ENCODE measurements around the gene PKHD1. TPM values are rescaled to one million over a fixed set of nuclear protein-coding genes. Genes with fewer than 3 reads are reported as not detected.

PKHD1 gene
- total RNA-seq, 1 donor from 2014 or later: 1.6 TPM

DNA sequence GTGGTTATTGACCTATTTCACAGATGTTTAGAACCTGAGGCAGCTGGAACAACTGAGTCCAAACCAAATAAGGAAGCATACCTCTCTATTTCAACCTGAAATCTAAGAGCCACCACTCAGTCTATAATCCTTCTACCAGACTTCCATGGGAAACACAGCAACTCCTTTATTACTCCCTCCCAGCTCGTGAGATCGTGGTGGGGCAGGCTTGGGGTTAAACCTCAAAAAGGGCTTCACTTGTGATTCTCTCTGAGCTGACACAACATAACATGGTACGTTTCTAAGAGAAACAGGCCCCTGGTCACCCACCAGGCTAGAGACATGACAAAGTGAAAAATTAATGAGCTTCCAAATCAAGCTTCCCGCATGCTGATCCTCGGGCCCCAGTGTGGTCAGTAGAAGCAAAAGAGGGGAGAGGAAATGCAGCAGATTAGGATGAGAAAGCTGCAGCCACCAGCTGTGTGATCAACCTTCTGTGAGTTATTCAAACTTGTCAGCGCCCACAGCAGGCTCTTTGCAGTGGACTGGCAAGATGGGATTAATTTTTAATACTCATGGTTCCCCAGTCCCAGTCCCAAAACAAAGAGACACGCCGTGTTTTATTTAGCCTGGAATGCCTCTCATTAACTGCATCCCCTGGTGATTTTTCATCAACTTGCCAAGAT, 9.3 kb downstream of the PKHD1 start:
- DNase-seq (ENCODE audit: low read depth): no peak
- TF ChIP-seq, protein P1, sequence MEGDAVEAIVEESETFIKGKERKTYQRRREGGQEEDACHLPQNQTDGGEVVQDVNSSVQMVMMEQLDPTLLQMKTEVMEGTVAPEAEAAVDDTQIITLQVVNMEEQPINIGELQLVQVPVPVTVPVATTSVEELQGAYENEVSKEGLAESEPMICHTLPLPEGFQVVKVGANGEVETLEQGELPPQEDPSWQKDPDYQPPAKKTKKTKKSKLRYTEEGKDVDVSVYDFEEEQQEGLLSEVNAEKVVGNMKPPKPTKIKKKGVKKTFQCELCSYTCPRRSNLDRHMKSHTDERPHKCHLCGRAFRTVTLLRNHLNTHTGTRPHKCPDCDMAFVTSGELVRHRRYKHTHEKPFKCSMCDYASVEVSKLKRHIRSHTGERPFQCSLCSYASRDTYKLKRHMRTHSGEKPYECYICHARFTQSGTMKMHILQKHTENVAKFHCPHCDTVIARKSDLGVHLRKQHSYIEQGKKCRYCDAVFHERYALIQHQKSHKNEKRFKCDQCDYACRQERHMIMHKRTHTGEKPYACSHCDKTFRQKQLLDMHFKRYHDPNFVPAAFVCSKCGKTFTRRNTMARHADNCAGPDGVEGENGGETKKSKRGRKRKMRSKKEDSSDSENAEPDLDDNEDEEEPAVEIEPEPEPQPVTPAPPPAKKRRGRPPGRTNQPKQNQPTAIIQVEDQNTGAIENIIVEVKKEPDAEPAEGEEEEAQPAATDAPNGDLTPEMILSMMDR (IDR thresholded peaks at IDR 0.05; ENCODE audit: insufficient read depth, low read length, poor library complexity, severe bottlenecking): no peak
- Histone ChIP-seq H3K27me3 (ENCODE audit: control insufficient read depth, insufficient read depth, low read length) (no peaks in the 10 kb centered on the region), H3K4me3 (ENCODE audit: low read depth, low read length) (no peak overlapping the region), H3K36me3 (ENCODE audit: control insufficient read depth, insufficient read depth, low read length) (no peaks in the 10 kb centered on the region)

DNA sequence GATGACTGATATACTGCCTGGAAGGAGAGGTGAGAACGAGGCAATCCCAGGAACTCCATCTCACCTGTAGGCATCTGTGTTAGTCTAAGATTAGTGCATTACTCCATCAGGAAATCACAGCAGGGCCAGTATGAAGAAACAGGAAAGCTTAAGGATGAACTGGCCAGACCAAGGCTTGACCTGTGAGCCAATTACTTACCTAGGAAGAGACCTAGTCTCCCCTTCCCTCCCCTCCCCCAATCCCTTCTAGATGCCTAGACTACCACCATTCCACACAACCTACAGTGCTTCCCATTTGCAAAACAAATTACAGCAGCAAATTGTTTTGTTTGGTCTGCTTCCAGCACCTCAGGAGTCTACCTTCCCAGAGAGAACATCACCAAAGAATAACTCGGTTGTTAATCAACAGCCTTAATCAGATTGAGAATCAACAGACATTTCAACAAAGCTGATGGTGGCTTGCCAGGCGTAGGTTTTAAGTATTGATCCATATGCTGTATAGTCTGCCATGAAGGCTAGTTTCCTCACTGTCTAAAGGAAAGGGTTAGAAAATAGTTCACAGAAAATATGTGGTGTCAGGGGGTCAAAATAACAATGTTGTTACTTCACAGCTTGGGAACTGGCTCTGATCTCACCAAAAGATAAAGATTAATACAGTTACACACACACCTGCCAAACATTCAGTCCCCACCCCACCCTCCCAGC, 10.1 kb downstream of the PKHD1 start:
- Histone ChIP-seq H3K4me3 (ENCODE audit: low read depth, low read length) (no peak overlapping the region), H3K36me3 (ENCODE audit: control insufficient read depth, insufficient read depth, low read length) (no peaks in the 10 kb centered on the region), H3K27me3 (ENCODE audit: control insufficient read depth, insufficient read depth, low read length) (no peaks in the 10 kb centered on the region)
- DNase-seq (ENCODE audit: low read depth): peak; percentile 86
- TF ChIP-seq, protein P1 (IDR thresholded peaks at IDR 0.05; ENCODE audit: insufficient read depth, low read length, poor library complexity, severe bottlenecking): no peak

DNA sequence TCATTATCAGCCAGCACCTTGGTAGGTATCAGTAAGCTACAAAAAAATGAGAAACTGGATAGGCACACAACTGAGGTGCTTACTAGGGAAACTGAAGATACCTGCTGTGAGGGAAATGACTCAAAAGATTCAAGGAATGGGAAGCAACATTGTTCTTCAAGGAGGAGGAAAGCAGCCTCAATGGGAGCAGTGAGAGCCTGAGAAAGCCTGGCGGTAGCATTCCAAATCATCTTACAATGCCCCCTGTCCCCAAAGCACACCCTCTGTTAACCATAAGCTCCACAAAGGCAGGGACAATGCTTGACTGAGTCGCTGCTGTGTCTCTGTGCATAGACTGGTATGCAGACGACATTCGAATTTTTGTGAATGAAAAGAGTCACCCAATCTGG, 10.6 kb downstream of the PKHD1 start:
- Histone ChIP-seq H3K36me3 (ENCODE audit: control insufficient read depth, insufficient read depth, low read length) (no peaks in the 10 kb centered on the region), H3K27me3 (ENCODE audit: control insufficient read depth, insufficient read depth, low read length) (no peaks in the 10 kb centered on the region), H3K4me3 (ENCODE audit: low read depth, low read length) (no peak overlapping the region)
- DNase-seq (ENCODE audit: low read depth): no peak
- TF ChIP-seq, protein P1 (IDR thresholded peaks at IDR 0.05; ENCODE audit: insufficient read depth, low read length, poor library complexity, severe bottlenecking): no peak

DNA sequence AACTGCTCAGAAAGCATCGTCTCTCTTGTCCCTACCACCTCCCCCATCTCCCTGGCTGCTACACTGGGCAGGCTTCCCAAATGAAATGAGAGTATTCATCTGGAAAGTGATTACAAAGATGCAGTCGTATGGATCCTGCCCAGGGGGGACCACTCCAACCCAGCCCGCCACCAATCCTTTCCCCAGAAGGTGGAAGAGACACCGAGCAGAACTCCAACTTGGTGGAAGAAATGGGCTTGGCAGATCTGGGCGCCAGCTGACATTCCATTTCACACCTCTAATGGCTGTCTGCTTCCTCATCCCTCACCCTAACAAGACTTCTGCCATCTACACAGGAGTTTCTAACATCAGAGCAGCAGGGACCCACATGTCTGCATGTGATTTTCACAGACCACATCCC, 12.7 kb downstream of the PKHD1 start:
- H3K4me3 ChIP-seq (ENCODE audit: low read depth, low read length): no peak overlapping the region
- no peak for DNase-seq (ENCODE audit: low read depth)
- H3K36me3 ChIP-seq (ENCODE audit: control insufficient read depth, insufficient read depth, low read length): no peaks in the 10 kb centered on the region
- no peaks in the 10 kb centered on the region for H3K27me3 ChIP-seq (ENCODE audit: control insufficient read depth, insufficient read depth, low read length)
- TF ChIP-seq, protein P1 (IDR thresholded peaks at IDR 0.05; ENCODE audit: insufficient read depth, low read length, poor library complexity, severe bottlenecking): no peak

DNA sequence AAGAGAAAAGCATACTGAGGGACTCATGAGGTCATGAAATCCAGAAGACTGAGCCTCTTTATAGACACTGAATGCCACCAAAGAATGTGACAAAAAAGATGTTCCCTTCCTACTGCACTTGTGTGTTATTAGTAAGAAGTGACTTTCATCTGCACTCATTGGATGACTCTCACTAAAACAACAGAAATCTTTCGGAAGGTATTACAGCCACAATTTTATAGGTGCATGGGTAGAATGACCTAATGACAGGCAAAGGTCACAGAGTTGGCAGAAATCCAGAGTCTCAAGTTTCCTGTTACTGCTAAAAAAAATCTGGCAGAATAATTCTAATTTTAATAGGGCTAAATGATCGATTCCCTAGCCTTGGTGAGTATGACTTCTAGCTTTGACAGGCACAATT, 13.3 kb downstream of the PKHD1 start:
- TF ChIP-seq, protein P1 (IDR thresholded peaks at IDR 0.05; ENCODE audit: insufficient read depth, low read length, poor library complexity, severe bottlenecking): no peak
- Histone ChIP-seq H3K4me3 (ENCODE audit: low read depth, low read length) (no peak overlapping the region), H3K27me3 (ENCODE audit: control insufficient read depth, insufficient read depth, low read length) (no peaks in the 10 kb centered on the region), H3K36me3 (ENCODE audit: control insufficient read depth, insufficient read depth, low read length) (no peaks in the 10 kb centered on the region)
- no peak for DNase-seq (ENCODE audit: low read depth)
